ENCODE measurements around the gene NRG3. TPM values are rescaled to one million over a fixed set of nuclear protein-coding genes. Genes with fewer than 3 reads are reported as not detected.

Gene NRG3
- total RNA-seq, 1 donor: not detected

Small RNA genes lying within 50 kb of the gene (small RNA-seq; reads per million reads assigned to genes)
- gene RNU6-441P: not detected

All from hematopoietic multipotent progenitor cell (in vitro differentiated cells).